ENCODE measurements around the gene PCDH9. TPM values are rescaled to one million over a fixed set of nuclear protein-coding genes. Genes with fewer than 3 reads are reported as not detected.

The PCDH9 gene
- total and polyA plus RNA-seq, 2 of the 4 experiments (the other 2 are of a cell fraction) = 2.2 to 10.2 TPM

DNA sequence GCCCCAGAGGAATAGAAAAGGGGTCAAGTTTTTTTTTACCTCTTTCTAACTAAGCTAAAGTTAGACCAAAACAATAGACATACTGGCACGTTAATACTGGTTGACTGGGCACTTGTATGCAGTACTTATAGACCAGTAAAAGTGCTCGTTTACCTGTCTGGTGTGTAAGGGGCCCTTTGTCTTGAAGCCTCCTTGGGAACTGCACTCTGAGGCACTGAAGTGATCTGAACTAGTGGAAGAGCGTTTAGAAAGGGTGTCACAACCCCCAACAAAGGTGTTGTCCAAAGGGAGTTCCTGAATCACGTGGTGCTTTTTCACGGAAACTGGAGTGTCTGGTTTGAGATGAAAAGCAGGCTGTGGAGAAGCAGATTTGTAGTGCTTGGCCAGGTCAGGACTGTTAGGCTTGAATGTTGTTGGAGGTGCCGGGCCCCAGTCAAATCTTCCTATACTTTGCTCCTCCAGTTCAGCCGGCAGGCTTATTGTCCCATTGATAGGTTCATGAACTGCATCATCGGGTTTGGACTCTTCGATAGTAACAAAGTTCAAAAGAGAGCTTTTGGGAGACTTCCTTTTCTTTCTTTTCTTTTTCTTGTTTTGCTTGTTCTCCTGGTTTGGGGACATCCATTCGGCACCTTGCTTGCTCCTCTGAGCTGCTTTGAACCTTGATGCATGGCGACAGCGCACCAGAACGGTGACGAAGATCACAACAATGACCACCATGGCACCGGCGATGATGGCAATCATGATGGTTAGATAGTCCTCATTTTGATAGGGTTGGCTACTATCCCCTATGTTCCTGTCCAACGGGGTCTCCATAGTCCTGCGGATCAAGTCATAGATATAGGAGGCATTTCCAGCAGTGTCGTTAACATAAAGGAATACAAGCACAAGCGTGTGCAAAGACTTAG is 4.6 kb downstream of the PCDH9 start:
- no peak for DNase-seq
- no peak overlapping the region for H3K14ac ChIP-seq (replicated peaks; ENCODE audit: low read depth, low read length)
- 90% methylated on average over 2 of the region's 20 CpGs; no CpG with 5 or more reads in 1 of the 2 experiments for WGBS, 2 experiments (ENCODE audit: extremely low coverage in 2 of 2, insufficient read length in 1 of 2)
- 0 out of 2 replicates have a peak overlapping the region, but pooled peaks have one; percentile 7 for H4K91ac ChIP-seq (ENCODE audit: insufficient read depth, low read depth, low read length)
- no peak overlapping the region for H3K4me2 ChIP-seq (ENCODE audit: low read depth, low read length)
- H3K79me1 ChIP-seq (ENCODE audit: low read depth in 1 of 2, low read length in 2 of 2) = peaks cover 4 to 15% of the 10 kb centered on the region in 2 experiments; a peak in 1 of 4 replicates
- peaks cover 2% of the 10 kb centered on the region for H3K4me1 ChIP-seq (ENCODE audit: control insufficient read depth, insufficient read depth, low read length)
- no peak for ATAC-seq (ENCODE audit: low read depth)
- H2BK5ac ChIP-seq (ENCODE audit: low read depth, low read length, poor library complexity, severe bottlenecking) = no peak overlapping the region
- H3K23ac ChIP-seq (ENCODE audit: low read depth, low read length) = no peak overlapping the region
- H3K56ac ChIP-seq (ENCODE audit: extremely low read depth, insufficient read depth, low read length) = no peak overlapping the region
- H3K27me3 ChIP-seq (ENCODE audit: control insufficient read depth, insufficient read depth, low read length) = no peaks in the 10 kb centered on the region
- no peaks in the 10 kb centered on the region for H3K9me1 ChIP-seq (ENCODE audit: insufficient read depth, low read length)
- no peak overlapping the region for H4K5ac ChIP-seq (ENCODE audit: low read depth, low read length)
- ChIA-PET POLR2A (ENCODE audit: unreplicated experiment) (no interaction called here), CTCF (interaction anchor here (0.5 to 0.7 kb wide), 3 partner anchors 282 to 610 kb away, joined by 3 to 6 read pairs (median 4); no protein-coding TSS in a partner anchor)
- no peak overlapping the region for H2AK5ac ChIP-seq (ENCODE audit: low read depth, low read length)
- no peak overlapping the region for H4K8ac ChIP-seq (ENCODE audit: low read depth in 2 of 2, low read length in 2 of 2)
- TF ChIP-seq, protein P1, sequence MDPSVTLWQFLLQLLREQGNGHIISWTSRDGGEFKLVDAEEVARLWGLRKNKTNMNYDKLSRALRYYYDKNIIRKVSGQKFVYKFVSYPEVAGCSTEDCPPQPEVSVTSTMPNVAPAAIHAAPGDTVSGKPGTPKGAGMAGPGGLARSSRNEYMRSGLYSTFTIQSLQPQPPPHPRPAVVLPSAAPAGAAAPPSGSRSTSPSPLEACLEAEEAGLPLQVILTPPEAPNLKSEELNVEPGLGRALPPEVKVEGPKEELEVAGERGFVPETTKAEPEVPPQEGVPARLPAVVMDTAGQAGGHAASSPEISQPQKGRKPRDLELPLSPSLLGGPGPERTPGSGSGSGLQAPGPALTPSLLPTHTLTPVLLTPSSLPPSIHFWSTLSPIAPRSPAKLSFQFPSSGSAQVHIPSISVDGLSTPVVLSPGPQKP (IDR thresholded peaks at IDR 0.05; ENCODE audit: borderline replicate concordance, low read depth, low read length) = no peak
- TF ChIP-seq, protein P2, sequence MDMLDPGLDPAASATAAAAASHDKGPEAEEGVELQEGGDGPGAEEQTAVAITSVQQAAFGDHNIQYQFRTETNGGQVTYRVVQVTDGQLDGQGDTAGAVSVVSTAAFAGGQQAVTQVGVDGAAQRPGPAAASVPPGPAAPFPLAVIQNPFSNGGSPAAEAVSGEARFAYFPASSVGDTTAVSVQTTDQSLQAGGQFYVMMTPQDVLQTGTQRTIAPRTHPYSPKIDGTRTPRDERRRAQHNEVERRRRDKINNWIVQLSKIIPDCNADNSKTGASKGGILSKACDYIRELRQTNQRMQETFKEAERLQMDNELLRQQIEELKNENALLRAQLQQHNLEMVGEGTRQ (IDR thresholded peaks at IDR 0.05; ENCODE audit: low read depth, low read length) = no peak
- TF ChIP-seq MAZ (IDR thresholded peaks at IDR 0.05; ENCODE audit: borderline replicate concordance, low read depth, low read length) = no peak
- TF ChIP-seq RFX5 (IDR thresholded peaks at IDR 0.05; ENCODE audit: low read depth, low read length) = no peak
- TF ChIP-seq, protein P3, sequence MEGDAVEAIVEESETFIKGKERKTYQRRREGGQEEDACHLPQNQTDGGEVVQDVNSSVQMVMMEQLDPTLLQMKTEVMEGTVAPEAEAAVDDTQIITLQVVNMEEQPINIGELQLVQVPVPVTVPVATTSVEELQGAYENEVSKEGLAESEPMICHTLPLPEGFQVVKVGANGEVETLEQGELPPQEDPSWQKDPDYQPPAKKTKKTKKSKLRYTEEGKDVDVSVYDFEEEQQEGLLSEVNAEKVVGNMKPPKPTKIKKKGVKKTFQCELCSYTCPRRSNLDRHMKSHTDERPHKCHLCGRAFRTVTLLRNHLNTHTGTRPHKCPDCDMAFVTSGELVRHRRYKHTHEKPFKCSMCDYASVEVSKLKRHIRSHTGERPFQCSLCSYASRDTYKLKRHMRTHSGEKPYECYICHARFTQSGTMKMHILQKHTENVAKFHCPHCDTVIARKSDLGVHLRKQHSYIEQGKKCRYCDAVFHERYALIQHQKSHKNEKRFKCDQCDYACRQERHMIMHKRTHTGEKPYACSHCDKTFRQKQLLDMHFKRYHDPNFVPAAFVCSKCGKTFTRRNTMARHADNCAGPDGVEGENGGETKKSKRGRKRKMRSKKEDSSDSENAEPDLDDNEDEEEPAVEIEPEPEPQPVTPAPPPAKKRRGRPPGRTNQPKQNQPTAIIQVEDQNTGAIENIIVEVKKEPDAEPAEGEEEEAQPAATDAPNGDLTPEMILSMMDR (conservative IDR thresholded peaks at IDR 0.05; ENCODE audit: low read depth, low read length) = no peak
- TF ChIP-seq BHLHE40 (IDR thresholded peaks at IDR 0.05; ENCODE audit: low read depth, low read length) = no peak
- TF ChIP-seq RCOR1 (IDR thresholded peaks at IDR 0.05; ENCODE audit: insufficient replicate concordance, low read length) = no peak
- H2BK120ac ChIP-seq (ENCODE audit: low read depth, low read length) = no peak overlapping the region
- H3K4me3 ChIP-seq (ENCODE audit: insufficient read depth, low read depth, low read length) = no peak overlapping the region
- H3K18ac ChIP-seq (ENCODE audit: low read depth, low read length) = no peak overlapping the region
- H3K36me3 ChIP-seq (ENCODE audit: control insufficient read depth, insufficient read depth, low read length) = no peaks in the 10 kb centered on the region
- no peak overlapping the region; the same call in 1 of the 2 replicates for H2BK20ac ChIP-seq (ENCODE audit: low read depth, low read length)
- H3K9ac ChIP-seq (ENCODE audit: low read depth, low read length) = no peak overlapping the region
- no peaks in the 10 kb centered on the region for H3K9me3 ChIP-seq (ENCODE audit: control insufficient read depth, insufficient read depth, low read length)
- H4K20me1 ChIP-seq (ENCODE audit: insufficient read depth, low read length) = no peaks in the 10 kb centered on the region
- in situ Hi-C loops (cut with MboI; ENCODE audit: low sequenced_read_pairs) (loop anchor here (5.0 to 10.0 kb wide), 3 partner anchors 531 to 1568 kb away; no protein-coding TSS in a partner anchor), dilution Hi-C loops (cut with HindIII; ENCODE audit: low sequenced_read_pairs, unreplicated experiment) (no loop called here), intact Hi-C loops (cut with micrococcal nuclease) (loop anchor here (2.0 to 10.0 kb wide), 2 partner anchors 231 to 821 kb away; no protein-coding TSS in a partner anchor)
- H2AK9ac ChIP-seq (replicated peaks; ENCODE audit: low read depth, low read length, poor library complexity) = no peak overlapping the region
- H2BK15ac ChIP-seq (ENCODE audit: low read depth, low read length) = no peak overlapping the region
- H3K27ac ChIP-seq (ENCODE audit: insufficient read depth, low read length) = no peak overlapping the region
- no peak overlapping the region for H2AFZ ChIP-seq (replicated peaks; ENCODE audit: low read length, poor library complexity)
- H3K4ac ChIP-seq (ENCODE audit: low read depth, low read length) = no peak overlapping the region
- BruUV-seq (replicated peaks) = no TSS peak

Data from IMR-90 (cell line).